ENCODE measurements around the gene SMARCA2. TPM values are rescaled to one million over a fixed set of nuclear protein-coding genes. Genes with fewer than 3 reads are reported as not detected.
A peak's percentile ranks its signal among the peaks of the same experiment; 100 is the strongest.

The SMARCA2 gene
- total and polyA plus RNA-seq, 4 donors, result 143 to 161 (median 152) TPM

DNA sequence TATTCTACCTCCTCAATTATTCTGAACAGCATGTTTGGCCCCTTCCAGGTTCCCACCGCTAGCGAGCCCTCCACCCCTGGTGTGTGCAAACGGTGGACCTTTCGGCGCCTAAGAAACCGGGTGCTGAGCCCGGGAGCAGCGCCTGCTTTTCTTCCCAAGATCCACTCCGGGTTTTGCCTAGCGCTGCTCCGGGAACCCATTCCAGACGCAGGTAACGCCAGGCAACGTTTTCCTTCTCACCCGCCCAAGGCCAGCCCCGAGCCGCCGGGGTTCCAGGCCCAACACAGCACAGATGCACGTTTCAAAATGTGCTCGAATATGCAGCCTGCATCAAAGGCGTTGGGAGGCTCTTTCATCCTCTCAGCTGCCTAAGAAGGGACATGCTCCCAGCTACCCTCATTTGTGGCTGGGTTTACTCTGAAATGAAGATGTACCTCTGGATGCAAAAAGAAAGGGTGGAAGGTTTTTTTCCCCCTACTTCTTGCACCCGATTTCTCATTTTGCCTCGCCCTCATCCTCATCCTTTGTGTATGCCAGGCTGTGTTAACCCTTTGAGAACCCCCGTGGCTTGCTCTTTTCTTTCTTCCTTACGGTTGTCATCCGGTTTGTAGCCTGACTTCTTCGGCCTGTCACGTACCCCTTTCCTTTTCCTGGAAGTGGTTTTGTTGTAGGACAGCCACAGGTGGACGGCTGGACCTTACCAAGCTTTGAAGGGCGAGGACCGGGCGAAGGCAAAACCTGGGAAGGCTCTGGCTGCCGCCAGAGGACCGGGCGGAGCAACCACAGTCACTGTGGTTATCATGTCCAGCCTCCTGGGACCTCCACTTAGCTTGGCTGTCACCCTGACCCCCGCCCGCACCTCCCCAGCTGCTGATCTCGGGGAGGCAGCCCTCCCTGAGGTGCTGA, 226.9 kb downstream of the SMARCA2 start:
- H3K27ac ChIP-seq (ENCODE audit: low read depth, low read length), result peak overlapping the region; percentile 96
- WGBS (ENCODE audit: insufficient coverage), result 0% methylated on average over 31 of the region's 38 CpGs
- H3K4me1 ChIP-seq (ENCODE audit: control insufficient read depth, insufficient read depth, low read length), result peaks cover 25% of the 10 kb centered on the region
- no peaks in the 10 kb centered on the region for H3K36me3 ChIP-seq (ENCODE audit: control insufficient read depth, insufficient read depth, low read length)
- peak; percentile 89 to 98 (median 95) for DNase-seq (ENCODE audit: low read depth in 4 of 6, low spot score in 6 of 6)
- peak overlapping the region; percentile 68 for H3K4me3 ChIP-seq (ENCODE audit: low read depth, low read length)
- no peaks in the 10 kb centered on the region for H3K27me3 ChIP-seq (ENCODE audit: control insufficient read depth, insufficient read depth, low read length)
- no peaks in the 10 kb centered on the region for H3K9me3 ChIP-seq (ENCODE audit: control insufficient read depth, insufficient read depth, low read length)

DNA sequence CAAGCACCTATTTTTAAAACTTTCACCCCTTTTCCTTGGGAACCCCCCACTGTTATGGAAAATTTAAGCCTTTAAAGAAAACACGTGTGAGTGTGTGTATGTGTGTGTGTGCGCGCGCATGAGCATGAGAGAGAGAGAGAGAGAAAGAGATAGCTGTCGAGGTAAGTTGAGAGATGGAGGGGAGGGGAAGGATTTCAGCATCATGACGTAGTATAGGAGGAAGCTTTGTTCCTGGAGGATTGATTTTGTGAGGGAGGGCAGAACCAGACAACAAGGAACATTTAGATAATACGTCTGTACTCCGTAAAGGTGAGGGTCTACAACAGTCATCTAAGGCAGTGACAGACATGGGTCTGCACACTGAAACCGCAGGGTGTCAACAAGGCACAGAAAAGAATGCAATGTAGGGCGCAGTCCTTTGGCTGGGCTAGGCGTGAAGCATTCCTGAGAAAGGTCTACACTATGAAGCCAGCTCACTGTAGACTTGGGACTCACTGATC, 227.7 kb downstream of the SMARCA2 start:
- peaks cover 25% of the 10 kb centered on the region for H3K4me1 ChIP-seq (ENCODE audit: control insufficient read depth, insufficient read depth, low read length)
- 20% methylated on average over 11 of the region's 11 CpGs for WGBS (ENCODE audit: insufficient coverage)
- no peaks in the 10 kb centered on the region for H3K27me3 ChIP-seq (ENCODE audit: control insufficient read depth, insufficient read depth, low read length)
- H3K4me3 ChIP-seq (ENCODE audit: low read depth, low read length), result peak overlapping the region; percentile 68
- H3K9me3 ChIP-seq (ENCODE audit: control insufficient read depth, insufficient read depth, low read length), result no peaks in the 10 kb centered on the region
- peak overlapping the region; percentile 96 for H3K27ac ChIP-seq (ENCODE audit: low read depth, low read length)
- DNase-seq (ENCODE audit: low read depth in 4 of 6, low spot score in 6 of 6), result peak in 2 of 6 donors; percentile 84 to 95
- H3K36me3 ChIP-seq (ENCODE audit: control insufficient read depth, insufficient read depth, low read length), result no peaks in the 10 kb centered on the region

Small RNA genes lying within 50 kb of the gene (small RNA-seq; reads per million reads assigned to genes)
- not detected for gene RN7SL592P (ENCODE audit: low replicate concordance)
- gene RNU2-25P (ENCODE audit: low replicate concordance), result 0.59 reads per million, percentile 63 among the genes with 10 or more reads in this experiment
